Measurements from ENCODE around the gene TP53BP2. TPM values are rescaled to one million over a fixed set of nuclear protein-coding genes. Genes with fewer than 3 reads are reported as not detected.

TP53BP2 gene
- total RNA-seq, 2 donors from 2014 or later, result 63.1 to 88.9 TPM

GRCh38 chr1:223835754-223836153 is 10.0 kb downstream of the TP53BP2 start:
- Histone ChIP-seq H3K27me3 (replicated peaks; ENCODE audit: insufficient read depth) (no peaks in the 10 kb centered on the region), H3K27ac (peak overlapping the region in 1 of 2 donors; percentile 58), H3K36me3 (no peaks in the 10 kb centered on the region), H3K9me3 (no peaks in the 10 kb centered on the region), H3K4me1 (ENCODE audit: control insufficient read depth in 1 of 2, low read depth in 2 of 2) (peaks cover 60 to 94% of the 10 kb centered on the region in 2 donors), H3K4me3 (peak overlapping the region; percentile 32)
- no peak for TF ChIP-seq CTCF (IDR thresholded peaks at IDR 0.05)
- ATAC-seq (ENCODE audit: insufficient number of reproducible peaks, low FRiP score, low read depth), result no peak
- no peak for DNase-seq (ENCODE audit: low spot score)

- peaks cover 56 to 90% of the 10 kb centered on the region in 2 donors for H3K4me1 ChIP-seq (ENCODE audit: control insufficient read depth in 1 of 2, low read depth in 2 of 2)
- no peaks in the 10 kb centered on the region for H3K27me3 ChIP-seq (replicated peaks; ENCODE audit: insufficient read depth)
- TF ChIP-seq CTCF (IDR thresholded peaks at IDR 0.05), result no peak
- no peak for DNase-seq (ENCODE audit: low spot score)
- peak overlapping the region; percentile 27 to 58 for H3K27ac ChIP-seq
- ATAC-seq (ENCODE audit: insufficient number of reproducible peaks, low FRiP score, low read depth), result no peak
- H3K4me3 ChIP-seq, result peak overlapping the region; percentile 32
- no peaks in the 10 kb centered on the region for H3K36me3 ChIP-seq
- H3K9me3 ChIP-seq, result no peaks in the 10 kb centered on the region
Measured at GRCh38 chr1:223834660-223835263, 11.0 kb downstream of the TP53BP2 start.

GRCh38 chr1:223833948-223834347 is 11.8 kb downstream of the TP53BP2 start:
- peaks cover 58 to 92% of the 10 kb centered on the region in 2 donors for H3K4me1 ChIP-seq (ENCODE audit: control insufficient read depth in 1 of 2, low read depth in 2 of 2)
- H3K27ac ChIP-seq, result peak overlapping the region; percentile 27 to 58
- no peaks in the 10 kb centered on the region for H3K27me3 ChIP-seq (replicated peaks; ENCODE audit: insufficient read depth)
- ATAC-seq (ENCODE audit: insufficient number of reproducible peaks, low FRiP score, low read depth) (no peak), DNase-seq (ENCODE audit: low spot score) (no peak)
- no peak overlapping the region for H3K4me3 ChIP-seq
- H3K36me3 ChIP-seq, result no peaks in the 10 kb centered on the region
- TF ChIP-seq CTCF (IDR thresholded peaks at IDR 0.05), result no peak
- H3K9me3 ChIP-seq, result no peaks in the 10 kb centered on the region

GRCh38 chr1:223832637-223832943 is 13.2 kb downstream of the TP53BP2 start:
- Histone ChIP-seq H3K4me1 (ENCODE audit: control insufficient read depth in 1 of 2, low read depth in 2 of 2) (peaks cover 58 to 82% of the 10 kb centered on the region in 2 donors), H3K27me3 (replicated peaks; ENCODE audit: insufficient read depth) (no peaks in the 10 kb centered on the region), H3K27ac (peak overlapping the region; percentile 44 to 58), H3K36me3 (no peaks in the 10 kb centered on the region), H3K9me3 (no peaks in the 10 kb centered on the region), H3K4me3 (peak overlapping the region; percentile 15)
- ATAC-seq (ENCODE audit: insufficient number of reproducible peaks, low FRiP score, low read depth) (no peak), DNase-seq (ENCODE audit: low spot score) (no peak)
- no peak for TF ChIP-seq CTCF (IDR thresholded peaks at IDR 0.05)

GRCh38 chr1:223831755-223832636 is 13.8 kb downstream of the TP53BP2 start:
- ATAC-seq (ENCODE audit: insufficient number of reproducible peaks, low FRiP score, low read depth), result no peak
- no peak for DNase-seq (ENCODE audit: low spot score)
- H3K27me3 ChIP-seq (replicated peaks; ENCODE audit: insufficient read depth), result no peaks in the 10 kb centered on the region
- H3K4me1 ChIP-seq (ENCODE audit: control insufficient read depth in 1 of 2, low read depth in 2 of 2), result peaks cover 60 to 82% of the 10 kb centered on the region in 2 donors
- H3K36me3 ChIP-seq, result no peaks in the 10 kb centered on the region
- H3K4me3 ChIP-seq, result peak overlapping the region; percentile 15
- no peaks in the 10 kb centered on the region for H3K9me3 ChIP-seq
- peak overlapping the region; percentile 44 to 58 for H3K27ac ChIP-seq
- TF ChIP-seq CTCF (IDR thresholded peaks at IDR 0.05), result no peak

All from thoracic aorta (tissue), 2 donors.